ENCODE data around the gene TMEM203.

- no peak for TF ChIP-seq NFIC (IDR thresholded peaks at IDR 0.05; ENCODE audit: low read depth, low read length)
- no peak for TF ChIP-seq TAF1 (IDR thresholded peaks at IDR 0.05; ENCODE audit: borderline replicate concordance, low read depth, low read length)
Observed at GRCh38 chr9:137157618-137158415, 47.6 kb downstream of the TMEM203 start.

All from GM12878 (cell line).